ENCODE results near the gene TFR2. TPM values are rescaled to one million over a fixed set of nuclear protein-coding genes. Genes with fewer than 3 reads are reported as not detected.
"Not testable (repeated sequence)": the region's sequence is repeated elsewhere in the genome, so short reads cannot be mapped to it uniquely, and the experiment has no call there.

The TFR2 gene
- total RNA-seq, 4 donors from 2014 or later, result 0.38 to 1.1 (median 0.84) TPM

DNA sequence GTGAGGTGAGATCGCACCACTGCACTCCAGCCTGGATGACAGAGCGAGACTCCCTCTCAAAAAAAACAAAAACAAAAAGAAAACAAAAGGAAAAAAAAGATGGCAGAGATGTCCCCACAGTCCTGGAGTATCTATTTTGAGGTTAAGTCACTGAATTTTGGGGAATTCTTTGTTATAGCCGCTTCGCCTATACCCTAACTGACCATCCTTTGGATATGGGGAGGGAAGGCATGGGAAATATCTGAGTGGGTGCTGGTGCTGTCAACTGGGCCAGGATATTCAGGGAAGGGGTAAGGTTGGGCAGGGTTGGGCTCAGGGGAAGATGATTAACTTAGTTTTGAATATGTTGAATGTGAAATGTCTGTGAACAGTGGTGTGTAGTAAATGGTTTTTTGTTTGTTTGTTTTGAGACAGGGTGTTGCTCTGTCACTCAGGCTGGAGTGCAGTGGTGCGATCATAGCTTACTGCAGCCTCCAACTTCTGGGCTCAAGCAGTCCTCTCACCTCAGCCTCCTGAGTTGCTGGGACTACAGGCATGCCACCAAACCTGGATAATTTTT lies 23.9 kb upstream of the TFR2 start:
- H3K4me1 ChIP-seq, result peaks cover 0 to 5% (median 0%) of the 10 kb centered on the region in 3 donors
- DNase-seq, result no peak
- H3K27me3 ChIP-seq, result no peaks in the 10 kb centered on the region
- no peak overlapping the region for H3K27ac ChIP-seq
- no peaks in the 10 kb centered on the region for H3K9me3 ChIP-seq
- WGBS, 2 donors, result 91 to 95% methylated on average over 5 of the region's 5 CpGs
- no peaks in the 10 kb centered on the region for H3K36me3 ChIP-seq
- TF ChIP-seq, protein P1, sequence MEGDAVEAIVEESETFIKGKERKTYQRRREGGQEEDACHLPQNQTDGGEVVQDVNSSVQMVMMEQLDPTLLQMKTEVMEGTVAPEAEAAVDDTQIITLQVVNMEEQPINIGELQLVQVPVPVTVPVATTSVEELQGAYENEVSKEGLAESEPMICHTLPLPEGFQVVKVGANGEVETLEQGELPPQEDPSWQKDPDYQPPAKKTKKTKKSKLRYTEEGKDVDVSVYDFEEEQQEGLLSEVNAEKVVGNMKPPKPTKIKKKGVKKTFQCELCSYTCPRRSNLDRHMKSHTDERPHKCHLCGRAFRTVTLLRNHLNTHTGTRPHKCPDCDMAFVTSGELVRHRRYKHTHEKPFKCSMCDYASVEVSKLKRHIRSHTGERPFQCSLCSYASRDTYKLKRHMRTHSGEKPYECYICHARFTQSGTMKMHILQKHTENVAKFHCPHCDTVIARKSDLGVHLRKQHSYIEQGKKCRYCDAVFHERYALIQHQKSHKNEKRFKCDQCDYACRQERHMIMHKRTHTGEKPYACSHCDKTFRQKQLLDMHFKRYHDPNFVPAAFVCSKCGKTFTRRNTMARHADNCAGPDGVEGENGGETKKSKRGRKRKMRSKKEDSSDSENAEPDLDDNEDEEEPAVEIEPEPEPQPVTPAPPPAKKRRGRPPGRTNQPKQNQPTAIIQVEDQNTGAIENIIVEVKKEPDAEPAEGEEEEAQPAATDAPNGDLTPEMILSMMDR (IDR thresholded peaks at IDR 0.05), result no peak
- TF ChIP-seq POLR2A (IDR thresholded peaks at IDR 0.05), result no peak
- intact Hi-C loops (cut with DNase I), result no loop called here
- H3K4me3 ChIP-seq, result no peak overlapping the region

DNA sequence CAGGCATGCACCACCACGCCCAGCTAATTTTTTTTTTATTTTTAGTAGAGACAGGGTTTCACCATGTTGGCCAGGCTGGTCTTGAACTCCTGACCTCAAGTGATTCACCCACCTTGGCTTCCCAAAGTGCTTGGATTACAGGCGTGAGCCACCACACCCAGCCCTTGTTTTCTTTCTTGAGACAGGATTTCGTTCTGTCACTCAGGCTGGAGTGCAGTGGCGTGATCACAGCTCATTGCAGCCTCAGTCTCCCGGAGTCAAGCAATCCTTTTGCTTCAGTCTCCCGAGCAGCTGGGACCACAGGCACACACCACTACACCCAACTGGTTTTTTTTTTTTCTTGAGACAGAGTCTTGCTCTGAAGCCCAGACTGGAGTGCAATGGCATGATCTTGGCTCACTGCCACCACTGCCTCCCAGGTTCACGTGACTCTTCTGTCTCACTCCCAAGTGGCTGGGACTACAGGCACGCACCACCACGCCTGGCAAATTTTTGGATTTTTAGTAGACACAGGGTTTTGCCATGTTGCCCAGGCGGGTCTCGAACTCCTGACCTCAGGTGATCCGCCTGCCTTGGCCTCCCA lies 20.9 kb upstream of the TFR2 start:
- intact Hi-C loops (cut with DNase I); H3K36me3 ChIP-seq; DNase-seq: not testable (repeated sequence)

DNA sequence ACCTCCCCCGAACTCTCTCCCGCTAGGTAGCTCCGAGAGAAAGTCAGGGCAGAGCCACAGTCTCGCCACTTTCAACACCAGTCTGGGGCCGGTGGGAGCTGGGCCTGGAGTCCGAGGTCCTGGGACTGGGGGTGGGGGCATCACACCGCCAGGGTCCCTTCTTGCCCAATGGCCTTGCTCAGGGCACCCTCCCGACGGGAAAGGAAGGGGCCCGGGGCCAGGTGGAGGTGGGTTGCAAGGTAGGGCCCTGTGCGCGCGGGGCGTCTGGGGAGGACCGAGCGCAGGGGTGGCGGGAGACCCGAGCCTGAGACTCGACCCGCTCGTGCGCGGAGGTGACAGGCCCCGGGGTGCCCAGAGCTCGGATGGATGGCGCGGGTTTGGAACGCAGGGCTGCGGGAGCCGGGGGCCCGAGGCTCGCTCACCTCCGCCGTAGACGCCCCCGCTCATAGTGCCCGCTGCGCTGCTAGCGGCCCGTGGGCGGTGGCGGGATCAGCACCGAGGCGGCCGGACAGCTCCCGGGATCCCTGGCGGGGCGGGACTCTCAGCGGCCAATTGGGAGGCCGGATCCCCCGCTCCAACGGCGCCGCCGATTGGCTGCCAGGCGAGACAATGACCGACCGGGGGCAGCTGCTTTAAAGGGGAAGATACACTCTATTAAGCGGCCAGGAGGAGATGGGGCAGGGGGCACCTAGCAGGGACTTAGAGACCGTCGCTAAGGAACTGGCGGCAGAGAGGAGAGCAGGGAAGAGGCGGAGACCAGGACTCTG lies 14.7 kb upstream of the TFR2 start, which contains the start of gene ACTL6B:
Gene ACTL6B, minus strand, starts transcription at position 541 of the 767 bp plus-strand sequence. Its CDS starts 94 bp downstream, at position 447.
- TF ChIP-seq, protein P1 (IDR thresholded peaks at IDR 0.05), result no peak
- TF ChIP-seq POLR2A (IDR thresholded peaks at IDR 0.05), result no peak
- DNase-seq, result no peak
- H3K4me3 ChIP-seq, result no peak within 1 kb of the TSS
- H3K4me1 ChIP-seq, result peaks cover 0 to 14% (median 8%) of the 10 kb centered on the region in 3 donors
- H3K27me3 ChIP-seq, result peaks cover 0 to 72% (median 19%) of the 10 kb centered on the region in 4 donors
- intact Hi-C loops (cut with DNase I), result no loop called here
- H3K9me3 ChIP-seq, result peaks cover 0 to 6% (median 0%) of the 10 kb centered on the region in 3 donors
- no peak within 1 kb of the TSS for H3K27ac ChIP-seq
- H3K36me3 ChIP-seq, result no peaks in the 10 kb centered on the region
- 16 to 21% methylated on average over 11 to 14 of the region's 63 CpGs for WGBS, 2 donors

More for the DNA sequence above, 20.9 kb upstream of the TFR2 start:
- H3K4me1 ChIP-seq, result peaks cover 0 to 12% (median 8%) of the 10 kb centered on the region in 3 donors
- 54 to 65% methylated on average over 10 to 12 of the region's 12 CpGs for WGBS, 2 donors
- not testable (repeated sequence) for H3K27ac ChIP-seq, H3K4me3 ChIP-seq, H3K9me3 ChIP-seq
- peaks cover 0 to 19% (median 0%) of the 10 kb centered on the region in 4 donors for H3K27me3 ChIP-seq

DNA sequence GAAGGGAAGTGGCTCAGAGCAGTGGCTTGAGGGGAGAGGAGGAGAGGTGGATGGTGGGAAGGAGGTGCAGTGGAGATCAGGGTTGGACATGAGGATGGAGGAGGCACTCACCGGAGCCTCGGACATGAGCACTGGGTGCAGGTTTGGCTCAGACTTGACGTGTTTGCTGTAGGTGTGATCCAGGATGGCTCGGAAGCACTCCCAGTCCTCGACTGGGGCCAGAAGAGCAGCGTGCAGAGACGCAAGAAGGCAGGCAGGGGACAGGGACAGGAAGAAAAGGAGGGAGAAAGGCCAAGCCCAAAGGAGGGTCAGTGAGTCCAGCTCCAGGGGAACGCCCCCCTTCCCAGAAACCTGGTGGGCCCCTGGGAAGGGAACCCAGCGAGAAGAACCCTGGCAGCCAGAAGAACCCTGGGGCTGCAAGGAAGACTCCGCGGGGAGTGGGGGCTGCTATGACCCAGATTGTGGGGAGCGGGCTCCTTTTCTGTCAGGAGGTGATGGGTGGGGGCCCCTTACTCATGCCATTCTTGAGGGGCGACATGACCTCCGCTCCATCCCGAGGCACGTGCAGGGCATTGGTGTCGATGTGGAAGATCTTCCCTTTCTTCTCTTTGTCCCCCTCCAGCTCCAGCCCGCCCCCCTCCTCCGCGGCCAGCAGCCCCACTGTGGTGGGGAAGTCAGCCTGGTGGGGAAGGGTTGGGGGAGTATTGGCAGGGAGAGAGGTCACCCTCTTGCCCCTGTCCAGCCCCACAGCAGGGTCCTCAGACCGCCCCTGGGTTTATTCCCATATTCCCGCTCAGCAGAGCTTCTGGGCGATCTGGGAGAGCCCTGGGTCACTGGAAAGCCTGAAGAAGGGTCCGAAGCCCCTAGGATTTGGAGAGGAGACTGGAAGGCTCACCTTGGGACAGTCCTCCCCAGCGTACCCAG lies 13.8 kb upstream of the TFR2 start:
- no peak overlapping the region for H3K27ac ChIP-seq
- WGBS, 2 donors, result 51 to 69% methylated on average over 16 to 19 of the region's 25 CpGs
- peaks cover 0 to 6% (median 0%) of the 10 kb centered on the region in 3 donors for H3K9me3 ChIP-seq
- H3K4me3 ChIP-seq, result no peak overlapping the region
- peaks cover 0 to 77% (median 19%) of the 10 kb centered on the region in 4 donors for H3K27me3 ChIP-seq
- intact Hi-C loops (cut with DNase I), result no loop called here
- no peaks in the 10 kb centered on the region for H3K36me3 ChIP-seq
- no peak for DNase-seq
- peaks cover 0 to 14% (median 8%) of the 10 kb centered on the region in 3 donors for H3K4me1 ChIP-seq
- no peak for TF ChIP-seq POLR2A (IDR thresholded peaks at IDR 0.05)
- TF ChIP-seq, protein P1 (IDR thresholded peaks at IDR 0.05), result no peak

Measured in esophagus squamous epithelium (tissue), 5 donors.